Progenitor cell of endocrine pancreas (in vitro differentiated cells): ENCODE results near the gene ANKS1B. TPM values are rescaled to one million over a fixed set of nuclear protein-coding genes. Genes with fewer than 3 reads are reported as not detected.

Experiments
- DNase-seq: peaks from one replicate; pipeline ENCODE4 v3.0.0; 2021; ENCODE audit warnings: low spot score; ENCODE audit not compliant: unreplicated experiment
- H3K27ac Mint-ChIP-seq: 2 replicates; pipeline ENCODE4 v1.8.0; 2021; ENCODE audit warnings: mild to moderate bottlenecking, moderate library complexity, mixed read lengths
- H3K27me3 Mint-ChIP-seq: 2 replicates; pipeline ENCODE4 v1.8.0; 2021; ENCODE audit warnings: mixed read lengths
- H3K36me3 Mint-ChIP-seq: 2 replicates; pipeline ENCODE4 v1.8.0; 2022; ENCODE audit warnings: mixed read lengths; ENCODE audit not compliant: insufficient read depth
- H3K4me1 Mint-ChIP-seq: 2 replicates; pipeline ENCODE4 v1.8.0; 2021; ENCODE audit warnings: low read depth, mixed read lengths
- H3K4me3 Mint-ChIP-seq: 2 replicates; pipeline ENCODE4 v1.8.0; 2021; ENCODE audit warnings: low read depth, mild to moderate bottlenecking, moderate library complexity, mixed read lengths
- H3K9me3 Mint-ChIP-seq: 2 replicates; pipeline ENCODE4 v1.8.0; 2021; ENCODE audit warnings: low read depth, mixed read lengths
- total RNA-seq: library from RNA; stranded (reverse); gene quantifications from 2 replicates; pipeline ENCODE4 v1.2.1, GENCODE V29; 2021
- TF ChIP-seq, protein P1 (sequence below): fragments of 200-600 bp; sonication (generic); IDR thresholded peaks from one replicate; pipeline ENCODE4 v1.5.0; 2021; ENCODE audit warnings: antibody characterized with exemption, mild to moderate bottlenecking; ENCODE audit not compliant: unreplicated experiment

The ANKS1B gene
- total RNA-seq, 1 donor from 2014 or later, result 10.1 TPM

DNA sequence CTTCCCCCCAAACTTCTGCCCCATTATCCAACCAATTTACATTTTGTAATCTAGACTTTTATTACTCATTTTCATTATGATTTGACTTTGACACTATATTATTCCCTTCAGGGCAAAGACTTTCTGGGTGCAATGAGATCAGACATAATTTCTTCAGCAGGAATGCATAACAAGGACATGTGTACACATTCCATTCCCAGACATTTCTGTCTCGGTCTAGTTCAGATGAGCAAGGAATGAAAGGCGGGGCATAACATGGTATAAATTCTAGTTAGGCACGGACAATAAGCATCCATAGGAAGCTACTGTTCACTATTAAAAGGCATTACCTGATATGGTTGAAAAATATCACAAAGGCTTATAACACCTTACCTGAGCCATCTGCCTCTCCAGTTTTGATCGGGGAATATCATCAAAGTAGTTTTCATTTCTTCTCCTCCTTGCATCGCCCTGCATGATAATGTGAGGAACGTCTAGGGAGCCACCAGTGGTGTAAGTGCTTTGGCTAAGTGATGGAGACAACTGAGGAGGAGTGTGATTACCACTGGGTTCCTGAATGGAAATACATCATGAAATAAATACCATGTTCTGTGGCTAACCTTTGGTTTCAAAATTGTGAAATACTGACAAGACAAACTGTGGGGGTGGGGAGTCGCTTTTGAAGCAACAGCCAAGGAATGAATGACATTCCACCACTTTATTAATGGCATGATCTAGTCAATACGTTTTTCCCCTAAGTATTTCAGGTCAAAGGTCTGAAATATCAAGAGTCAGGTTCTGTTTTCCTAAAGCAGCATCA is 1155.7 kb downstream of the ANKS1B start:
- DNase-seq, result no peak
- TF ChIP-seq, protein P1, sequence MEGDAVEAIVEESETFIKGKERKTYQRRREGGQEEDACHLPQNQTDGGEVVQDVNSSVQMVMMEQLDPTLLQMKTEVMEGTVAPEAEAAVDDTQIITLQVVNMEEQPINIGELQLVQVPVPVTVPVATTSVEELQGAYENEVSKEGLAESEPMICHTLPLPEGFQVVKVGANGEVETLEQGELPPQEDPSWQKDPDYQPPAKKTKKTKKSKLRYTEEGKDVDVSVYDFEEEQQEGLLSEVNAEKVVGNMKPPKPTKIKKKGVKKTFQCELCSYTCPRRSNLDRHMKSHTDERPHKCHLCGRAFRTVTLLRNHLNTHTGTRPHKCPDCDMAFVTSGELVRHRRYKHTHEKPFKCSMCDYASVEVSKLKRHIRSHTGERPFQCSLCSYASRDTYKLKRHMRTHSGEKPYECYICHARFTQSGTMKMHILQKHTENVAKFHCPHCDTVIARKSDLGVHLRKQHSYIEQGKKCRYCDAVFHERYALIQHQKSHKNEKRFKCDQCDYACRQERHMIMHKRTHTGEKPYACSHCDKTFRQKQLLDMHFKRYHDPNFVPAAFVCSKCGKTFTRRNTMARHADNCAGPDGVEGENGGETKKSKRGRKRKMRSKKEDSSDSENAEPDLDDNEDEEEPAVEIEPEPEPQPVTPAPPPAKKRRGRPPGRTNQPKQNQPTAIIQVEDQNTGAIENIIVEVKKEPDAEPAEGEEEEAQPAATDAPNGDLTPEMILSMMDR, result no peak
- Mint-ChIP-seq H3K9me3 (no peaks in the 10 kb centered on the region), H3K27me3 (no peaks in the 10 kb centered on the region), H3K4me3 (no peak overlapping the region), H3K4me1 (peaks cover 3% of the 10 kb centered on the region), H3K36me3 (no peaks in the 10 kb centered on the region), H3K27ac (no peak overlapping the region)

DNA sequence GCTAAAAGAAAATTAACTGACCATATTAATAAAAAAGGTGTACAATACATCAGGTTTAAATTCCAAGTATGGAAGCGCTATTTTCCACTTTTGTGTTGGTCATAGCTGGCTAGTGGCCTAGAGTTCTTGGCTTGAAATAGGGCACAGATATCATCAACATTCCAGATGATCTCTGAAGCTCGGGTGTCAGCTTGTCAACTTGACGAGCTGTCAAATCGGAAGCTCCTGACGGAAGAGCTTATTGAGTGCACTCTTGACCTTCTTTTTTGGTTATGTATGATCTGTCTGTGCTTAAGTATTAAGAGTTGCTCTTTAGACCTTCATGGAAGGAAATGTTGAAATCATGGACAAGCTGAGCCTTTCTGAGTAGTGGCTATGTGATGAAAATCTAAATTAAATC is 1161.7 kb downstream of the ANKS1B start:
- TF ChIP-seq, protein P1, result no peak
- no peak overlapping the region for H3K27ac Mint-ChIP-seq
- no peaks in the 10 kb centered on the region for H3K9me3 Mint-ChIP-seq
- no peak overlapping the region for H3K4me3 Mint-ChIP-seq
- H3K36me3 Mint-ChIP-seq, result no peaks in the 10 kb centered on the region
- DNase-seq, result no peak
- H3K4me1 Mint-ChIP-seq, result no peaks in the 10 kb centered on the region
- H3K27me3 Mint-ChIP-seq, result no peaks in the 10 kb centered on the region

DNA sequence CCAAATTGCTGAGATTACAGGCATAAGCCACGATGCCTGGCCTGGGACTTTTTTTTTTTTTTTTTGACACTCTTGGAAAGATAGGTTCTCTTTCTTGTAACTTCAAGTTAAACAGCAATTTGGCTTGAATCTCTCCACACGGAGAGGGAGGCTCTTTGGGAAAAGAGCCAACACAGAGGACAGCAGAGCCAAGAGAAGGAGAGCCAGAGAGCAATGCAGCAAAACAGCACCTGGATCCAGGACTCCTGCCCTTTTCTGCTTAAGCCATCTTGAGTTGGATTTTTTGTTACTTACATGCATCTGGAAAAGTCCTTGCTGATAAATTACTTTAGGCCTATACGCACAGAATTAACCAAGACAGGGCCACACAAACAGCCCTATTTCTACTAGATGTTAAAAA is 1162.9 kb downstream of the ANKS1B start:
- H3K36me3 Mint-ChIP-seq, result no peaks in the 10 kb centered on the region
- H3K27me3 Mint-ChIP-seq, result no peaks in the 10 kb centered on the region
- H3K4me1 Mint-ChIP-seq, result no peaks in the 10 kb centered on the region
- H3K27ac Mint-ChIP-seq, result peak overlapping the region; percentile 45
- no peaks in the 10 kb centered on the region for H3K9me3 Mint-ChIP-seq
- DNase-seq, result no peak
- TF ChIP-seq, protein P1, result no peak
- no peak overlapping the region for H3K4me3 Mint-ChIP-seq

DNA sequence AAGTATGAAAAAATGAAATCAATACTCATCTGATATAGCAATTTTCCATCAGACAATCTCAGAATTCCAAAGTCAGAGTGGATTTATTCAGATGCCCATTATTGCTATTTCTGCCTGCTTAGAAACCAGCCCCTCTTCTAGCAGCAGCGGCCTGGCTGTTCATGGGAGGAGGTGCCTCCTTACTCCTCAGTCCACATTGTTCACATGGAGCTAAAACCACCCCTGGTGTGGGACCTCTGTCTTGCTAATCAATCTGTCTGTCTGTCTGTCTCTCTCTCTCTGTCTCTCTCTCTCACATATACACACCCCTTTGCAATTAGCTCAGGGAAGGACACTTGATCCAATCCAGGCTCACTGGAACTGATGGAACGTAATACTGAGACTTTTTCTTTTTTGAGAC is 1163.5 kb downstream of the ANKS1B start:
- Mint-ChIP-seq H3K27ac (no peak overlapping the region), H3K27me3 (no peaks in the 10 kb centered on the region), H3K4me1 (no peaks in the 10 kb centered on the region), H3K36me3 (no peaks in the 10 kb centered on the region), H3K9me3 (no peaks in the 10 kb centered on the region), H3K4me3 (no peak overlapping the region)
- TF ChIP-seq, protein P1, result no peak
- DNase-seq, result no peak

DNA sequence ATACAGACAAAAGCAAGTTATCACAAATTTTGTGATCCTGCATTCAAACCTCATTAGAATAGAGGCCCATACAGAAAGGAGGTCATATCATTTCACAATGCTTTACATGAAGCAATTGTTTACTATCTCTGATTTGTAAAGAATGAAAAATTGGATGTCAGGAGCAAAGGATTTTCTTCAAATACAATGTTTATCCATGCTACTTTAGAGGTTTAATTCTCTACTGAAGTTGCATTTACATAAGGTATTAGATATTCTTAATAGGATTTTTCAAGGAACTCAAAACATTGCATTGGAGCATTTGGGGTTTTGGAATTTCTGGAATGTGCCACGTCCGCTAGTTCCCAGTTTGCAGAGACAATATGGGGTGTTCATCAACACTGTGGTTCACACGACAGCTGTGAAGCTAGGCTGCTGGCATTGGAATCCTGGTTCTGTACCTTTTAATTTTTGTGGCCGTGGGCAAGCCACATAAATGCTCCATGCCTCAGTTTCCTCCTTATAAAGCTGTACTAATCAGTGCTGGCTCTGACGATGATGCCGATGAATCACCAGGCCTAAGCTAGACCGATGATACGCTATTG is 1164.8 kb downstream of the ANKS1B start:
- Mint-ChIP-seq H3K27ac (no peak overlapping the region), H3K4me1 (no peaks in the 10 kb centered on the region), H3K4me3 (no peak overlapping the region), H3K27me3 (no peaks in the 10 kb centered on the region), H3K36me3 (no peaks in the 10 kb centered on the region), H3K9me3 (no peaks in the 10 kb centered on the region)
- TF ChIP-seq, protein P1, result no peak
- DNase-seq, result no peak
